Midbrain (tissue), 1 donor: ENCODE results near the gene ARID1B.

Experiments
- DNase-seq: peaks from one replicate; lab custom pipeline; 2025; lab: John Stamatoyannopoulos, UW

The ARID1B gene

GRCh38 chr6:157159348-157159747 is 382.2 kb downstream of the ARID1B start:
- no peak for DNase-seq

- no peak for DNase-seq
These were observed 384.7 kb downstream of the ARID1B start for GRCh38 chr6:157161912-157162311.

GRCh38 chr6:157162766-157163433 is 385.7 kb downstream of the ARID1B start:
- peak; percentile 58 for DNase-seq

- DNase-seq: no peak
These were observed 386.4 kb downstream of the ARID1B start for GRCh38 chr6:157163434-157164159.

- DNase-seq: no peak
These were observed 387.8 kb downstream of the ARID1B start for GRCh38 chr6:157164972-157165371.

GRCh38 chr6:157166784-157167183 is 389.6 kb downstream of the ARID1B start:
- DNase-seq: no peak

- DNase-seq: no peak
These were observed 390.7 kb downstream of the ARID1B start for GRCh38 chr6:157167837-157168236.

- no peak for DNase-seq
These were observed 391.3 kb downstream of the ARID1B start for GRCh38 chr6:157168471-157168870.

- DNase-seq: no peak
These were observed 392.0 kb downstream of the ARID1B start for GRCh38 chr6:157169226-157169625.

GRCh38 chr6:157169656-157170055 is 392.5 kb downstream of the ARID1B start:
- DNase-seq: no peak

- no peak for DNase-seq
These were observed 393.4 kb downstream of the ARID1B start for GRCh38 chr6:157170535-157170934.

GRCh38 chr6:157171801-157172200 is 394.6 kb downstream of the ARID1B start:
- no peak for DNase-seq

- DNase-seq: no peak
These were observed 395.1 kb downstream of the ARID1B start for GRCh38 chr6:157172231-157172701.

- DNase-seq: no peak
These were observed 395.8 kb downstream of the ARID1B start for GRCh38 chr6:157172830-157173536.

GRCh38 chr6:157173776-157174175 is 396.6 kb downstream of the ARID1B start:
- no peak for DNase-seq

- DNase-seq: no peak
These were observed 397.6 kb downstream of the ARID1B start for GRCh38 chr6:157174731-157175130.

- no peak for DNase-seq
These were observed 400.7 kb downstream of the ARID1B start for GRCh38 chr6:157177731-157178336.

- no peak for DNase-seq
These were observed 404.5 kb downstream of the ARID1B start for GRCh38 chr6:157181649-157182048.

GRCh38 chr6:157182503-157183264 is 405.5 kb downstream of the ARID1B start:
- no peak for DNase-seq

- DNase-seq: peak; percentile 63
These were observed 407.2 kb downstream of the ARID1B start for GRCh38 chr6:157184202-157185015.

GRCh38 chr6:157185171-157185570 is 408.0 kb downstream of the ARID1B start:
- no peak for DNase-seq
